Stimulated activated naive CD8-positive, alpha-beta T cell treated with anti-CD3 and anti-CD28 coated beads, Interleukin-15, Interleukin-2, amounts not matched to agents 100 U/mL and 50 U/mL, for 24 hours (primary cell): ENCODE measurements around the gene SRSF10.
"Not testable (repeated sequence)": the region's sequence is repeated elsewhere in the genome, so short reads cannot be mapped to it uniquely, and the experiment has no call there.

Source experiments
- ATAC-seq: fragments of 150-1000 bp; cut with Tn5 transposase; one replicate; pipeline ENCODE4 v1.10.0; 2021
- DNase-seq: peaks from one replicate; pipeline ENCODE4 v3.0.0; 2021

SRSF10 gene

GRCh38 chr1:23979881-23980727 is at the start of gene SRSF10:
SRSF10 (minus strand) TSS chr1:23980327; CDS start chr1:23980255, 72 bp downstream.
- DNase-seq, result peak; percentile 96
- peak; percentile 93 for ATAC-seq

- DNase-seq, result no peak
- no peak for ATAC-seq
Measured at GRCh38 chr1:24027838-24028468, 47.8 kb upstream of the SRSF10 start.

- ATAC-seq (no peak), DNase-seq (no peak)
Measured at GRCh38 chr1:24022581-24023361, 42.6 kb upstream of the SRSF10 start.

GRCh38 chr1:24021403-24022266 is 41.5 kb upstream of the SRSF10 start:
- no peak for ATAC-seq

GRCh38 chr1:24020470-24020869 is 40.3 kb upstream of the SRSF10 start:
- ATAC-seq (no peak), DNase-seq (no peak)

More at GRCh38 chr1:24021403-24022266, 41.5 kb upstream of the SRSF10 start:
- no peak for DNase-seq

- no peak for DNase-seq
- no peak for ATAC-seq
Measured at GRCh38 chr1:24020025-24020424, 39.9 kb upstream of the SRSF10 start.

- no peak for ATAC-seq
- DNase-seq, result no peak
Measured at GRCh38 chr1:24018611-24019580, 38.8 kb upstream of the SRSF10 start.

- DNase-seq (no peak), ATAC-seq (no peak)
Measured at GRCh38 chr1:24015221-24016210, 35.4 kb upstream of the SRSF10 start.

- not testable (repeated sequence) for DNase-seq, ATAC-seq
Measured at GRCh38 chr1:24012878-24013277, 32.8 kb upstream of the SRSF10 start.

GRCh38 chr1:24010650-24011049 is 30.5 kb upstream of the SRSF10 start:
- no peak for DNase-seq
- no peak for ATAC-seq

GRCh38 chr1:24009406-24009805 is 29.3 kb upstream of the SRSF10 start:
- ATAC-seq, result no peak

GRCh38 chr1:24008574-24009184 is 28.6 kb upstream of the SRSF10 start:
- DNase-seq, ATAC-seq: not testable (repeated sequence)

More at GRCh38 chr1:24009406-24009805, 29.3 kb upstream of the SRSF10 start:
- no peak for DNase-seq

GRCh38 chr1:24007079-24007478 is 27.0 kb upstream of the SRSF10 start:
- ATAC-seq (no peak), DNase-seq (no peak)

- DNase-seq (no peak), ATAC-seq (no peak)
Measured at GRCh38 chr1:24005163-24005562, 25.0 kb upstream of the SRSF10 start.

- ATAC-seq (no peak), DNase-seq (no peak)
Measured at GRCh38 chr1:24004132-24004531, 24.0 kb upstream of the SRSF10 start.

GRCh38 chr1:24003331-24003972 is 23.3 kb upstream of the SRSF10 start:
- DNase-seq, result no peak
- ATAC-seq, result no peak

- DNase-seq (no peak), ATAC-seq (no peak)
Measured at GRCh38 chr1:24002695-24003094, 22.6 kb upstream of the SRSF10 start.

- peak; percentile 58 for ATAC-seq
Measured at GRCh38 chr1:23999156-23999671, 19.1 kb upstream of the SRSF10 start.

More at GRCh38 chr1:23999156-23999671, 19.1 kb upstream of the SRSF10 start:
- DNase-seq, result no peak
